ENCODE measurements around the gene LTBP2.

- no peak for TF ChIP-seq EZH2phosphoT487 (IDR thresholded peaks at IDR 0.05; ENCODE audit: insufficient read depth, low read depth)
- no peak for TF ChIP-seq EZH2 (IDR thresholded peaks at IDR 0.05; ENCODE audit: insufficient read depth, poor library complexity, severe bottlenecking)
Observed at GRCh38 chr14:74504412-74504811, 107.6 kb downstream of the LTBP2 start.
